ENCODE measurements around the gene LRIG1. TPM values are rescaled to one million over a fixed set of nuclear protein-coding genes. Genes with fewer than 3 reads are reported as not detected.

The LRIG1 gene
- total and polyA plus RNA-seq, 9 of the 15 experiments (the other 6 are each of a cell fraction or from before 2014, with no cell fraction given): 0.05 to 0.38 (median 0.13) TPM; not detected in 3

DNA sequence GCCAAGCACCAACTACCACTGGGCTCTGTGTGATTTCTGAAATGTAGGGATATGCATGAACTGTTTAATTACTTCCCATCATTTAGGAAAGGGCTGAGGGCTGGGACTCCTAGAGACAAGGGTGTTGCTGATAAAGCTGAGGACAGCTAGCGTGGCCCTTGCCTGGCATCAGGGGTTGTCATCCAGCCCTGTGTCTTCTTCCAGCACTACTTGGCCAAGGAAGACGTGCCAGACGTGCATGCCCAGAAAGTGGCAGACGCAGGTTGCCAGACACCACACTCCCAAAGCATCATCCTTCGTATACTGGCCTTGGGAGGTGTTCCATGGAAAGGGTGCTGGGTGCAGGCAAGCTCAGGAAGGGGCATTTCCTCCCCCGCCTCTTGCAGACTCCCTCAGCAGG lies 64.8 kb downstream of the LRIG1 start:
- WGBS (ENCODE audit: insufficient coverage, low coverage, missing lambda C conversion rate): 4% methylated on average over 3 of the region's 6 CpGs
- H2AFZ ChIP-seq (ENCODE audit: low read depth, low read length): no peak overlapping the region
- FAIRE-seq (no peak), ATAC-seq (no peak), DNase-seq (ENCODE audit: extremely low read depth in 1 of 4, low spot score in 3 of 4) (no peak)
- H3K27ac ChIP-seq (ENCODE audit: extremely low read depth, low read depth, low read length): no peak overlapping the region
- H3K4me2 ChIP-seq (ENCODE audit: insufficient read depth, low read length): no peak overlapping the region
- no peaks in the 10 kb centered on the region for H4K20me1 ChIP-seq (replicated peaks; ENCODE audit: control insufficient read depth, insufficient read depth, low read length)
- no peaks in the 10 kb centered on the region for H3K36me3 ChIP-seq (ENCODE audit: control insufficient read depth, insufficient read depth, low read length)
- H3K9ac ChIP-seq (ENCODE audit: insufficient read depth in 1 of 2, low read depth in 2 of 2, low read length in 2 of 2): no peak overlapping the region
- no peak overlapping the region for H3K4me3 ChIP-seq
- H3K79me2 ChIP-seq (ENCODE audit: control insufficient read depth, insufficient read depth, low read length): no peaks in the 10 kb centered on the region
- H3K27me3 ChIP-seq (ENCODE audit: control insufficient read depth in 2 of 2, insufficient read depth in 2 of 2, low read length in 2 of 2): peaks cover 2 to 51% of the 10 kb centered on the region in 2 experiments; a peak in 3 of 5 replicates
- H3K4me1 ChIP-seq (replicated peaks in 1 of 2; ENCODE audit: control insufficient read depth in 2 of 2, insufficient read depth in 2 of 2, low read length in 2 of 2): no peaks in the 10 kb centered on the region
- in situ Hi-C loops (cut with MboI): no loop called here
- intact Hi-C loops (cut with micrococcal nuclease): no loop called here
- no peaks in the 10 kb centered on the region for H3K9me1 ChIP-seq (ENCODE audit: control insufficient read depth, insufficient read depth, low read length)
- TF ChIP-seq, protein P1, sequence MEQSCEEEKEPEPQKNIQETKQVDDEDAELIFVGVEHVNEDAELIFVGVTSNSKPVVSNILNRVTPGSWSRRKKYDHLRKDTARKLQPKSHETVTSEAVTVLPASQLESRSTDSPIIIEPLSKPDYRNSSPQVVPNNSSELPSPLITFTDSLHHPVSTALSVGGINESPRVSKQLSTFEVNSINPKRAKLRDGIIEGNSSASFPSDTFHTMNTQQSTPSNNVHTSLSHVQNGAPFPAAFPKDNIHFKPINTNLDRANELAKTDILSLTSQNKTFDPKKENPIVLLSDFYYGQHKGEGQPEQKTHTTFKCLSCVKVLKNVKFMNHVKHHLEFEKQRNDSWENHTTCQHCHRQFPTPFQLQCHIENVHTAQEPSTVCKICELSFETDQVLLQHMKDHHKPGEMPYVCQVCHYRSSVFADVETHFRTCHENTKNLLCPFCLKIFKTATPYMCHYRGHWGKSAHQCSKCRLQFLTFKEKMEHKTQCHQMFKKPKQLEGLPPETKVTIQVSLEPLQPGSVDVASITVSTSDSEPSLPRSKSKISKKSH (CRISPR knock-in tag; IDR thresholded peaks at IDR 0.05): no peak
- TF ChIP-seq PHTF2 (CRISPR knock-in tag; IDR thresholded peaks at IDR 0.05): no peak
- TF ChIP-seq JUNB (CRISPR knock-in tag; conservative IDR thresholded peaks at IDR 0.05): no peak
- no peak for TF ChIP-seq ZNF347 (CRISPR knock-in tag; IDR thresholded peaks at IDR 0.05; ENCODE audit: low read depth)
- TF ChIP-seq ZNF644 (tag; IDR thresholded peaks at IDR 0.05; ENCODE audit: low read depth): no peak
- TF ChIP-seq, protein P2, sequence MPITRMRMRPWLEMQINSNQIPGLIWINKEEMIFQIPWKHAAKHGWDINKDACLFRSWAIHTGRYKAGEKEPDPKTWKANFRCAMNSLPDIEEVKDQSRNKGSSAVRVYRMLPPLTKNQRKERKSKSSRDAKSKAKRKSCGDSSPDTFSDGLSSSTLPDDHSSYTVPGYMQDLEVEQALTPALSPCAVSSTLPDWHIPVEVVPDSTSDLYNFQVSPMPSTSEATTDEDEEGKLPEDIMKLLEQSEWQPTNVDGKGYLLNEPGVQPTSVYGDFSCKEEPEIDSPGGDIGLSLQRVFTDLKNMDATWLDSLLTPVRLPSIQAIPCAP (CRISPR knock-in tag; IDR thresholded peaks at IDR 0.05; ENCODE audit: borderline replicate concordance): no peak
- no peak for TF ChIP-seq NFE2L1 (tag; IDR thresholded peaks at IDR 0.05; ENCODE audit: borderline replicate concordance, low read depth)
- TF ChIP-seq NFE2 (IDR thresholded peaks at IDR 0.05; ENCODE audit: low read depth): no peak
- TF ChIP-seq, protein P3, sequence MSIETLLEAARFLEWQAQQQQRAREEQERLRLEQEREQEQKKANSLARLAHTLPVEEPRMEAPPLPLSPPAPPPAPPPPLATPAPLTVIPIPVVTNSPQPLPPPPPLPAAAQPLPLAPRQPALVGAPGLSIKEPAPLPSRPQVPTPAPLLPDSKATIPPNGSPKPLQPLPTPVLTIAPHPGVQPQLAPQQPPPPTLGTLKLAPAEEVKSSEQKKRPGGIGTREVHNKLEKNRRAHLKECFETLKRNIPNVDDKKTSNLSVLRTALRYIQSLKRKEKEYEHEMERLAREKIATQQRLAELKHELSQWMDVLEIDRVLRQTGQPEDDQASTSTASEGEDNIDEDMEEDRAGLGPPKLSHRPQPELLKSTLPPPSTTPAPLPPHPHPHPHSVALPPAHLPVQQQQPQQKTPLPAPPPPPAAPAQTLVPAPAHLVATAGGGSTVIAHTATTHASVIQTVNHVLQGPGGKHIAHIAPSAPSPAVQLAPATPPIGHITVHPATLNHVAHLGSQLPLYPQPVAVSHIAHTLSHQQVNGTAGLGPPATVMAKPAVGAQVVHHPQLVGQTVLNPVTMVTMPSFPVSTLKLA (conservative IDR thresholded peaks at IDR 0.05): no peak
- no peak for TF ChIP-seq SMARCA5 (IDR thresholded peaks at IDR 0.05)
- no peak for TF ChIP-seq ZFX (CRISPR knock-in tag; IDR thresholded peaks at IDR 0.05)
- no peak for TF ChIP-seq HNRNPK (IDR thresholded peaks at IDR 0.05; ENCODE audit: low read depth, low read length, poor library complexity, severe bottlenecking)
- TF ChIP-seq ATF7 (IDR thresholded peaks at IDR 0.05): no peak
- TF ChIP-seq ILK (tag; IDR thresholded peaks at IDR 0.05; ENCODE audit: borderline replicate concordance, low read depth): no peak
- no peak for TF ChIP-seq CBX8 (IDR thresholded peaks at IDR 0.05; ENCODE audit: borderline replicate concordance, extremely low read depth, low read depth, low read length, poor library complexity, severe bottlenecking)
- TF ChIP-seq RBM39 (optimal IDR thresholded peaks at IDR 0.05; ENCODE audit: low read depth, low read length): no peak
- TF ChIP-seq, protein P4, sequence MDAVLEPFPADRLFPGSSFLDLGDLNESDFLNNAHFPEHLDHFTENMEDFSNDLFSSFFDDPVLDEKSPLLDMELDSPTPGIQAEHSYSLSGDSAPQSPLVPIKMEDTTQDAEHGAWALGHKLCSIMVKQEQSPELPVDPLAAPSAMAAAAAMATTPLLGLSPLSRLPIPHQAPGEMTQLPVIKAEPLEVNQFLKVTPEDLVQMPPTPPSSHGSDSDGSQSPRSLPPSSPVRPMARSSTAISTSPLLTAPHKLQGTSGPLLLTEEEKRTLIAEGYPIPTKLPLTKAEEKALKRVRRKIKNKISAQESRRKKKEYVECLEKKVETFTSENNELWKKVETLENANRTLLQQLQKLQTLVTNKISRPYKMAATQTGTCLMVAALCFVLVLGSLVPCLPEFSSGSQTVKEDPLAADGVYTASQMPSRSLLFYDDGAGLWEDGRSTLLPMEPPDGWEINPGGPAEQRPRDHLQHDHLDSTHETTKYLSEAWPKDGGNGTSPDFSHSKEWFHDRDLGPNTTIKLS (IDR thresholded peaks at IDR 0.05; ENCODE audit: borderline replicate concordance, low read depth): no peak
- POLR2A ChIA-PET: no interaction called here
- CTCF ChIA-PET (ENCODE audit: low intra/inter-chr PET ratio): no interaction called here
- BruUV-seq (replicated peaks): no TSS peak
- H3K9me3 ChIP-seq (replicated peaks; ENCODE audit: control insufficient read depth, insufficient read depth, low read depth, low read length): no peaks in the 10 kb centered on the region
